ENCODE data around the gene E2F3. TPM values are rescaled to one million over a fixed set of nuclear protein-coding genes. Genes with fewer than 3 reads are reported as not detected.

Gene E2F3
- total RNA-seq, 1 donor from 2014 or later: 16.8 TPM

DNA sequence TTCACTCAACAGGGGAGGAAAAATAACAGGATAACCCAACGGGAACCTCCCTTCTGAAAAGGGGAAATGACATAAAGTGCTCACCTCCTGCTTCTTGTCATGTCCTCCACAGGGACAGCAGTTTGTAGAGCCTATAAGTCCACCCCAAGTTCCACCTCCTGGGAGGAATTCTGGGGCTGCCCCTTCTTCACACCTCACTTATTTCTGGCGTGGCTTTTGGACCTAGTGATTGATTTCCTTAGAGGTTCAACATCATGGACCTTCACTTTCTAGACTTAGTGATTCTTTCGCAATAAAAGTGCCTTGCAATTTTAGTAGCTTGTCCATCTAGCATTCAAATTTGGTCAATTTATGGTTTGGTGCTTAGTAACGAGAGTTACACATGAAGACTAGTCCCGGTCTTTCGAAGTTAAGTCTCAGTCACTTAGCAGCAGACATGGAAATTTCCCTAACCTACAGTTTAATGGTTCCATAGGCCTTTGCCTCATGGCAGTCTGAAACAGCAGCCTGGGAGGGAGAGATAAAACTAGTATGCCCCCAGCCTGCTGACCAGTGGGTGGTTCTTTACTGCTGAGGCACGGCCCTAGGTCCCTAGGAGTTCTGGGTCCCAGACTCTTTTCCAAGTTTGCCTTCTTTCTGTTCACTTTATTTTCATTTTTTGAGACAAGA is 73.3 kb downstream of the E2F3 start:
- no peak overlapping the region for H3K27ac Mint-ChIP-seq (ENCODE audit: unreplicated experiment)
- peaks cover 3% of the 10 kb centered on the region for H3K36me3 Mint-ChIP-seq (ENCODE audit: low read depth)
- H3K9me3 Mint-ChIP-seq (ENCODE audit: low read depth): no peaks in the 10 kb centered on the region
- no peak overlapping the region for H3K4me3 Mint-ChIP-seq (ENCODE audit: unreplicated experiment)
- peaks cover 2% of the 10 kb centered on the region for H3K4me1 Mint-ChIP-seq (ENCODE audit: low read depth)
- no peak for DNase-seq (ENCODE audit: low spot score)
- H3K27me3 Mint-ChIP-seq (ENCODE audit: low read depth): no peaks in the 10 kb centered on the region
- TF ChIP-seq, protein P1, sequence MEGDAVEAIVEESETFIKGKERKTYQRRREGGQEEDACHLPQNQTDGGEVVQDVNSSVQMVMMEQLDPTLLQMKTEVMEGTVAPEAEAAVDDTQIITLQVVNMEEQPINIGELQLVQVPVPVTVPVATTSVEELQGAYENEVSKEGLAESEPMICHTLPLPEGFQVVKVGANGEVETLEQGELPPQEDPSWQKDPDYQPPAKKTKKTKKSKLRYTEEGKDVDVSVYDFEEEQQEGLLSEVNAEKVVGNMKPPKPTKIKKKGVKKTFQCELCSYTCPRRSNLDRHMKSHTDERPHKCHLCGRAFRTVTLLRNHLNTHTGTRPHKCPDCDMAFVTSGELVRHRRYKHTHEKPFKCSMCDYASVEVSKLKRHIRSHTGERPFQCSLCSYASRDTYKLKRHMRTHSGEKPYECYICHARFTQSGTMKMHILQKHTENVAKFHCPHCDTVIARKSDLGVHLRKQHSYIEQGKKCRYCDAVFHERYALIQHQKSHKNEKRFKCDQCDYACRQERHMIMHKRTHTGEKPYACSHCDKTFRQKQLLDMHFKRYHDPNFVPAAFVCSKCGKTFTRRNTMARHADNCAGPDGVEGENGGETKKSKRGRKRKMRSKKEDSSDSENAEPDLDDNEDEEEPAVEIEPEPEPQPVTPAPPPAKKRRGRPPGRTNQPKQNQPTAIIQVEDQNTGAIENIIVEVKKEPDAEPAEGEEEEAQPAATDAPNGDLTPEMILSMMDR (IDR thresholded peaks at IDR 0.05): no peak

DNA sequence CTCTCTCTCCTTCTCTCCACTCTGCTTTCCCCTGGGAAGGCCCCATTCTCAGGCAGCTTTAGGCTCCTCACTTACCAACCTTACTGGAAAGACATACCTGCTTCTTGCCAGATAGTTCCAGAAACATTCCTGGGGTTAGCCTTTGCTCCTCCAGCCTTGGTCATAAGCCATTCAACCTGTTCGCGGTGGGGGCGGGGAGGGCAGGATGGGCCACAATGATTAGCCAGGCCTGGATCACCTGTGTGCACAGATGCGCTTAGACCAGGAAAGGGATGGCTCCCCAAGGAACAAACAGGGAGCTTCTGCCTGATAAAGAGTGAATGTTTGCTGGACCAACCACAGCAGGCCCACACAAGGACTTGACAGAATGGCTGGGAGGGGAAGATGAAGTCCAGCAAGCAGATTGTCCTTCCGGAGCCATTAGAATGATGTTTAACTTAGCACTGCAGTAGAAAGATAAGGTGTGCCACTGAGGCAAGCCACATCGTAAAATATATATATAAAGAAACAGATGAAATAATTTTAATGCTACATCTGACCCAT is 74.9 kb downstream of the E2F3 start:
- Mint-ChIP-seq H3K4me3 (ENCODE audit: unreplicated experiment) (no peak overlapping the region), H3K36me3 (ENCODE audit: low read depth) (peaks cover 10% of the 10 kb centered on the region), H3K27ac (ENCODE audit: unreplicated experiment) (no peak overlapping the region), H3K4me1 (ENCODE audit: low read depth) (no peaks in the 10 kb centered on the region), H3K9me3 (ENCODE audit: low read depth) (no peaks in the 10 kb centered on the region), H3K27me3 (ENCODE audit: low read depth) (no peaks in the 10 kb centered on the region)
- no peak for DNase-seq (ENCODE audit: low spot score)
- TF ChIP-seq, protein P1 (IDR thresholded peaks at IDR 0.05): no peak

DNA sequence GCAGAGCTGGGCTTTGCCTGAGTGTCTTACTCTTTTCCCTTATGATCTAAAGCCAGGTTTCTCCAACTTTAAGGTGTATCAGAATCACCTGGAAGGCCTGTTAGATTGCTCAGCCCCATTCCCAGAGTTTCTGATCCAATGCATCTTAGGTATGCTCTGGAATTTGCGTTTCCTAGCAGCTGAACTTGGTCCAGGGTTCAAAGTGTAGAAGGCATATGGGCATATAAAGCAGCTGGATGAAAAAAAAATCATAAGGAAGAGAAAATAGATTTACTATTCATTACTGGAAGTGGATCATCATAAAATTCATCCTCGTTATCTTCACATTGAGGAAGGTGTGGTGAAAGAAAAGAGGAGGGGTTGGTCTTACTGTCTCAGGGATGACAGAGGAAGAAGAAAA is 75.8 kb downstream of the E2F3 start:
- H3K4me1 Mint-ChIP-seq (ENCODE audit: low read depth): no peaks in the 10 kb centered on the region
- H3K27me3 Mint-ChIP-seq (ENCODE audit: low read depth): no peaks in the 10 kb centered on the region
- H3K27ac Mint-ChIP-seq (ENCODE audit: unreplicated experiment): no peak overlapping the region
- TF ChIP-seq, protein P1 (IDR thresholded peaks at IDR 0.05): no peak
- DNase-seq (ENCODE audit: low spot score): no peak
- peaks cover 10% of the 10 kb centered on the region for H3K36me3 Mint-ChIP-seq (ENCODE audit: low read depth)
- H3K9me3 Mint-ChIP-seq (ENCODE audit: low read depth): no peaks in the 10 kb centered on the region
- no peak overlapping the region for H3K4me3 Mint-ChIP-seq (ENCODE audit: unreplicated experiment)

DNA sequence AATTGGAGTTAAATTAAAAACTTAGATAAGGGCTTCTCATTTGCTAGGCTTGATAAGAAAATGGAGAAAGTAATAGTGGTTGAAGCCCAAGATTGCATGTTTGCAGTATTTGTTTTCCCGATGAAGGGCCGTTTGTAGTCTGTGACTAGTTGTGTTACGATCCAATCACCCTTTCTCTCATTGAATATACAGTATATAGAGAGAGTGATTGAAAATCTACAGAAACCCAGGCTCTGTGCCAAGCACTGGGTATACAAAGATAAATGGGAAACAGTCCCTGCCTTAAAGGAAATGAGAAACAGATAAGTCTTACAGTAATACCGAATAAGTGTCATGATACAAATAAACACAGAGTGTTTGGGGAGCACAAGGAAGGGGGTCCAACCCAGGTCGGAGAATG is 77.4 kb downstream of the E2F3 start:
- DNase-seq (ENCODE audit: low spot score): no peak
- Mint-ChIP-seq H3K4me3 (ENCODE audit: unreplicated experiment) (no peak overlapping the region), H3K27me3 (ENCODE audit: low read depth) (no peaks in the 10 kb centered on the region), H3K36me3 (ENCODE audit: low read depth) (peaks cover 15% of the 10 kb centered on the region), H3K4me1 (ENCODE audit: low read depth) (no peaks in the 10 kb centered on the region), H3K9me3 (ENCODE audit: low read depth) (no peaks in the 10 kb centered on the region), H3K27ac (ENCODE audit: unreplicated experiment) (no peak overlapping the region)
- TF ChIP-seq, protein P1 (IDR thresholded peaks at IDR 0.05): no peak

DNA sequence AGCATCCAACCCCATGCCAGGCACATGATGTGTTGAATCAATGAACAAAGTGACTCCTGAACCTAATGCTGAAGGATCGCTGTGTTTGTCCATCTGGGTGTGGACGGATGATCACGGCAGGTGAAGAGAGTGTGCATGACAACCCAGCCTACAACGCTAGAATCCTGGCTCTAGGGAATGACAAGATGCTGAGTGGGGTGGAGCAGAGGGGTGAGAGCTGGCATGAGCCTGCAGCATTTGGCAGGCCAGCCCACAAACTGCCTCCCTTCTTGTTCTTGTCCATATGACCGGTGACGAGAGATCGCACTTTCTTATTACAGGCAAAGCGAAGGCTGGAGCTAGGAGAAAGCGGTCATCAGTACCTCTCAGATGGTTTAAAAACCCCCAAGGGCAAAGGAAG is 77.8 kb downstream of the E2F3 start:
- Mint-ChIP-seq H3K36me3 (ENCODE audit: low read depth) (peaks cover 15% of the 10 kb centered on the region), H3K9me3 (ENCODE audit: low read depth) (no peaks in the 10 kb centered on the region), H3K4me3 (ENCODE audit: unreplicated experiment) (no peak overlapping the region), H3K27me3 (ENCODE audit: low read depth) (no peaks in the 10 kb centered on the region), H3K4me1 (ENCODE audit: low read depth) (no peaks in the 10 kb centered on the region), H3K27ac (ENCODE audit: unreplicated experiment) (no peak overlapping the region)
- no peak for DNase-seq (ENCODE audit: low spot score)
- TF ChIP-seq, protein P1 (IDR thresholded peaks at IDR 0.05): no peak

Measured in chondrocyte (in vitro differentiated cells).